GM12878 (cell line): ENCODE data around the gene PRDX1. TPM values are rescaled to one million over a fixed set of nuclear protein-coding genes. Genes with fewer than 3 reads are reported as not detected.

ENCODE experiments used
- ATAC-seq: fragments of 200-7000 bp; cut with Tn5 transposase; 3 replicates; pipeline ENCODE4 v1.9.1; 2020; ENCODE audit warnings: mild to moderate bottlenecking, moderate library complexity
- BruUV-seq: library from RNA; stranded (reverse); fragments of 400-500 nt; replicated peaks from 2 replicates; lab custom pipeline; 2021; lab: Mats Ljungman, UMichigan
- CTCF ChIA-PET: fragments of 300-600 bp; sonication (Branson Sonifier 250); formaldehyde crosslinking; extraction: SDS; loops from one replicate; lab custom pipeline; 2021; ENCODE audit warnings: inconsistent platforms; lab: Yijun Ruan, JAX
- POLR2A ChIA-PET: fragments of 350-600 bp; formaldehyde crosslinking; extraction: SDS; loops from one replicate; lab custom pipeline; 2021; ENCODE audit warnings: inconsistent platforms; lab: Charles Lee
- RAD21 ChIA-PET: fragments of 300-600 bp; sonication (Branson Sonifier 250); formaldehyde crosslinking; loops from one replicate; lab custom pipeline; 2023; ENCODE audit warnings: antibody characterized with exemption; ENCODE audit not compliant: unreplicated experiment; lab: Charles Lee
- SMC1A ChIA-PET: fragments of 300-600 bp; sonication (Branson Sonifier 250); formaldehyde crosslinking; loops from one replicate; lab custom pipeline; 2023; ENCODE audit not compliant: unreplicated experiment, uncharacterized antibody; lab: Charles Lee
- DNase-seq: peaks from one replicate; pipeline ENCODE4 v3.0.0-alpha.2; 2011; ENCODE audit warnings: low read depth, low spot score
- FAIRE-seq: peaks from 3 replicates; lab custom pipeline; 2011; peaks lifted over from hg19 to GRCh38; lab: Jason Lieb, UNC
- H2AFZ ChIP-seq: 2 replicates; pipeline ENCODE4 v1.6.0; 2011; ENCODE audit warnings: low read depth, low read length, control low read depth; ENCODE audit not compliant: control insufficient read depth
- H3K27ac ChIP-seq: 2 replicates; pipeline ENCODE4 v1.5.1; 2011; ENCODE audit warnings: control low read depth; ENCODE audit not compliant: control insufficient read depth, insufficient read depth
- H3K27me3 ChIP-seq, 2 experiments: replicated peaks in 1 of 2; 2 replicates each; pipeline versions ENCODE4 v1.6.0 to v1.6.1; 2011; ENCODE audit warnings: low read length in 1 of 2; ENCODE audit not compliant: control insufficient read depth in 2 of 2, insufficient read depth in 2 of 2
- H3K36me3 ChIP-seq, 2 experiments: 2 replicates each; pipeline ENCODE4 v1.5.1; 2011; ENCODE audit warnings: low read length in 1 of 2; ENCODE audit not compliant: control insufficient read depth in 2 of 2, insufficient read depth in 2 of 2
- H3K4me1 ChIP-seq: 2 replicates; pipeline ENCODE4 v1.6.1; 2011; ENCODE audit warnings: mild to moderate bottlenecking, low read length, moderate library complexity, mixed read lengths; ENCODE audit not compliant: control insufficient read depth, insufficient read depth
- H3K4me2 ChIP-seq: 2 replicates; pipeline ENCODE4 v1.6.0; 2011; ENCODE audit warnings: control low read depth; ENCODE audit not compliant: control insufficient read depth, insufficient read depth
- H3K4me3 ChIP-seq: fragments of 200-600 bp; sonication (generic); 2 replicates; pipeline ENCODE4 v1.5.1; 2016
- H3K79me2 ChIP-seq: 2 replicates; pipeline ENCODE4 v1.6.0; 2011; ENCODE audit warnings: low read length; ENCODE audit not compliant: control insufficient read depth, insufficient read depth
- H3K9ac ChIP-seq: 2 replicates; pipeline ENCODE4 v1.8.0; 2011; ENCODE audit warnings: low read length, control low read depth, mixed read lengths; ENCODE audit not compliant: control insufficient read depth, insufficient read depth
- H3K9me3 ChIP-seq: replicated peaks from 3 replicates; pipeline ENCODE4 v1.5.1; 2011; ENCODE audit warnings: mild to moderate bottlenecking, low read length; ENCODE audit not compliant: control insufficient read depth, insufficient read depth
- H4K20me1 ChIP-seq: 2 replicates; pipeline ENCODE4 v1.6.0; 2011; ENCODE audit not compliant: control insufficient read depth, insufficient read depth
- BACH1 ChIP-seq: fragments of 450-650 bp; IDR thresholded peaks from 2 replicates; pipeline ENCODE4 v1.6.1; 2017; ENCODE audit warnings: mild to moderate bottlenecking, borderline replicate concordance
- BCL11A ChIP-seq: IDR thresholded peaks from 2 replicates; pipeline ENCODE4 v1.6.1; 2011; ENCODE audit warnings: low read depth, low read length
- BHLHE40 ChIP-seq, 2 experiments: fragments of 450-650 bp in 1 of 2; IDR thresholded peaks; 2 replicates each; pipeline ENCODE4 v1.6.1; 2011 to 2017; ENCODE audit warnings: low read depth in 2 of 2, borderline replicate concordance in 1 of 2, improper control_type of control experiment in 1 of 2, low read length in 1 of 2, mild to moderate bottlenecking in 1 of 2
- CBX3 ChIP-seq: fragments of 200-600 bp; sonication (generic); IDR thresholded peaks from 2 replicates; pipeline ENCODE4 v1.6.1; 2016; ENCODE audit warnings: low read depth, borderline replicate concordance
- EP300 ChIP-seq, 2 experiments: fragments of 150-350 bp in 1 of 2; IDR thresholded peaks; 2 replicates each; pipeline ENCODE4 v1.6.1; 2011 to 2012; ENCODE audit warnings: low read depth in 2 of 2, low read length in 2 of 2, borderline replicate concordance in 1 of 2, improper control_type of control experiment in 1 of 2, inconsistent platforms in 1 of 2; ENCODE audit not compliant: control insufficient read depth in 1 of 2
- HDGF ChIP-seq: fragments of 450-650 bp; IDR thresholded peaks from 2 replicates; pipeline ENCODE4 v1.6.1; 2016; ENCODE audit warnings: antibody characterized with exemption
- JUND ChIP-seq: IDR thresholded peaks from 2 replicates; pipeline ENCODE4 v1.6.1; 2012; ENCODE audit warnings: low read depth, mild to moderate bottlenecking, low read length, improper control_type of control experiment, moderate library complexity
- KLF5 ChIP-seq: fragments of 450-650 bp; IDR thresholded peaks from 2 replicates; pipeline ENCODE4 v1.6.1; 2014; ENCODE audit warnings: mild to moderate bottlenecking; ENCODE audit not compliant: partially characterized antibody
- LARP7 ChIP-seq: fragments of 450-650 bp; IDR thresholded peaks from 2 replicates; pipeline ENCODE4 v1.6.1; 2017; ENCODE audit warnings: mild to moderate bottlenecking
- MEF2B ChIP-seq: fragments of 450-650 bp; IDR thresholded peaks from 2 replicates; pipeline ENCODE4 v1.6.1; 2018; ENCODE audit warnings: mild to moderate bottlenecking, moderate library complexity; ENCODE audit not compliant: partially characterized antibody, poor library complexity, severe bottlenecking
- NRF1 ChIP-seq: conservative IDR thresholded peaks from 2 replicates; pipeline ENCODE4 v1.6.1; 2011; ENCODE audit warnings: mild to moderate bottlenecking, low read depth, low read length, improper control_type of control experiment
- SIN3A ChIP-seq: IDR thresholded peaks from 2 replicates; pipeline ENCODE4 v1.6.1; 2012; ENCODE audit warnings: low read depth, low read length, improper control_type of control experiment
- SP1 ChIP-seq: IDR thresholded peaks from one replicate; pipeline ENCODE4 v1.6.1; 2011; ENCODE audit warnings: low read depth, low read length
- TBL1XR1 ChIP-seq: IDR thresholded peaks from 2 replicates; pipeline ENCODE4 v1.6.1; 2012; ENCODE audit warnings: low read depth, low read length, improper control_type of control experiment
- TCF12 ChIP-seq: IDR thresholded peaks from 2 replicates; pipeline ENCODE4 v1.6.1; 2011; ENCODE audit warnings: low read depth, mild to moderate bottlenecking, low read length
- WGBS: methylation state at CpG from one replicate; pipeline ENCODE4 v1.1.6; 2016; ENCODE audit warnings: low lambda C conversion rate; ENCODE audit not compliant: insufficient replicate concordance, insufficient coverage; ENCODE audit errors: missing lambda C conversion rate; 5-methylcytosine and 5-hydroxymethylcytosine counted together
- in situ Hi-C: fragments of 300-500 bp; cut with MboI; formaldehyde crosslinking; loops from 9 replicates; pipeline ENCODE4 v1.14.3; 2018; ENCODE audit warnings: mixed read lengths
- intact Hi-C: fragments of 100-400 bp; cut with micrococcal nuclease; formaldehyde crosslinking; loops from one replicate; pipeline ENCODE4 v1.14.2; 2022; ENCODE audit not compliant: unreplicated experiment
- polyA plus RNA-seq, 11 experiments: library from polyadenylated mRNA; depleted of rRNA in 4 of 11; unstranded in 6 of 11; stranded (reverse) in 5 of 11; fragments of >200 nt; fragmentation: Nextera tagmentation in 4 of 11; fragmentation: Illumina TruSeq in 1 of 11; extraction: Ambion mirVana in 4 of 11; extraction: Trizol in 1 of 11; gene quantifications; 1 replicate in 1 of 11; 2 replicates in 10 of 11; pipeline versions ENCODE4 v1.2.1 to v1.2.3, GENCODE V29; 2011 to 2016; ENCODE audit warnings: inconsistent platforms in 2 of 11, missing spikeins in 2 of 11, low read depth in 1 of 11
- total RNA-seq, 4 experiments: library from RNA; depleted of rRNA in 3 of 4; stranded (reverse); fragments of >200 nt in 3 of 4; fragmentation: Illumina TruSeq in 1 of 4; extraction: Trizol in 1 of 4; gene quantifications; 2 replicates each; pipeline versions ENCODE4 v1.2.1 to v1.2.3, GENCODE V29; 2013 to 2021
- TF ChIP-seq, protein P1 (sequence below): fragments of 450-650 bp; formaldehyde crosslinking; IDR thresholded peaks from 2 replicates; pipeline ENCODE4 v1.5.0; 2022; ENCODE audit warnings: mild to moderate bottlenecking, missing genetic modification characterization
- TF ChIP-seq, protein P2 (sequence below): fragments of 450-650 bp; IDR thresholded peaks from 2 replicates; pipeline ENCODE4 v1.6.1; 2016; ENCODE audit warnings: mild to moderate bottlenecking
- TF ChIP-seq, protein P3 (sequence below): IDR thresholded peaks from 2 replicates; pipeline ENCODE4 v1.6.1; 2011; ENCODE audit warnings: borderline replicate concordance, low read depth, mild to moderate bottlenecking, moderate library complexity, mixed read lengths, low read length; ENCODE audit not compliant: insufficient read depth; ENCODE audit errors: extremely low read length

The PRDX1 gene
- total and polyA plus RNA-seq, 10 of the 15 experiments (the other 5 are each of a cell fraction or from before 2014, with no cell fraction given), result 659 to 1,775 (median 811) TPM

DNA sequence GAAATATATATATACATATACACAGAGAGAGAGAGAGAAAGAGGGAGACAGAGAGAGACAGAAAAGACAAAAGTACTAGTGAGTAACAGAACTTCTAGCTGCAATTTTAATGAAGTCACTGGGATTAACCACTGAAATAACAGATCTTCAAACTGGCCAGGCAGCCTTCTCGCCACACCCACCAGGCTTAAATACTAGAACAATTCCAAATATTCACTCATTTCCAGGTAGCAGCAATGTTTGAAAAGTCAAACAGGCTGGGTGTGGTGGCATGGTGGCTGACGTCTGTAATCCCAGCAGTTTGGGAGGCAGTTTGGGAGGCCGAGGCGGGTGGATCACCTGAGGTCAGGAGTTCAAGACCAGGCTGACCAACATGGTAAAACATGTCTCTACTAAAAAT lies 5.2 kb downstream of the PRDX1 start:
- Histone ChIP-seq H3K4me2 (no peak overlapping the region), H3K9me3 (no peaks in the 10 kb centered on the region), H3K27ac (no peak overlapping the region), H2AFZ (no peak overlapping the region), H3K36me3 (peaks cover 11 to 32% of the 10 kb centered on the region in 2 experiments), H3K27me3 (no peaks in the 10 kb centered on the region), H3K4me1 (0 out of 2 replicates have a peak, but pooled peaks cover 6% of the 10 kb centered on the region), H3K79me2 (peaks cover 47% of the 10 kb centered on the region), H3K4me3 (no peak overlapping the region), H4K20me1 (no peaks in the 10 kb centered on the region), H3K9ac (no peak overlapping the region)
- ATAC-seq (no peak), FAIRE-seq (no peak), DNase-seq (no peak)
- BruUV-seq, result no TSS peak
- in situ Hi-C loops (no loop called here), intact Hi-C loops (loop anchor here (10.0 kb wide), 1 partner anchor 368 kb away; no protein-coding TSS in a partner anchor)
- SMC1A ChIA-PET, result interaction anchor here (0.8 to 6.5 kb wide), 7 partner anchors 16 to 64 kb away, joined by 3 to 80 read pairs (median 24); partner anchors contain the start of genes AKR1A1, CCDC163 and MMACHC
- POLR2A ChIA-PET, result interaction anchor here (0.7 to 9.5 kb wide), 7 partner anchors 15 to 193 kb away, joined by 3 to 105 read pairs (median 4); partner anchors contain the start of gene AKR1A1
- CTCF ChIA-PET, result interaction anchor here (0.7 to 5.6 kb wide), 9 partner anchors 10 to 234 kb away, joined by 3 to 89 read pairs (median 4); partner anchors contain the start of gene IPP
- RAD21 ChIA-PET, result interaction anchor here (0.6 to 4.6 kb wide), 5 partner anchors 9 to 52 kb away, joined by 3 to 37 read pairs (median 4); partner anchors contain the start of gene AKR1A1
- 77% methylated on average over 4 of the region's 4 CpGs for WGBS
- no peak for TF ChIP-seq BACH1
- TF ChIP-seq, protein P1, sequence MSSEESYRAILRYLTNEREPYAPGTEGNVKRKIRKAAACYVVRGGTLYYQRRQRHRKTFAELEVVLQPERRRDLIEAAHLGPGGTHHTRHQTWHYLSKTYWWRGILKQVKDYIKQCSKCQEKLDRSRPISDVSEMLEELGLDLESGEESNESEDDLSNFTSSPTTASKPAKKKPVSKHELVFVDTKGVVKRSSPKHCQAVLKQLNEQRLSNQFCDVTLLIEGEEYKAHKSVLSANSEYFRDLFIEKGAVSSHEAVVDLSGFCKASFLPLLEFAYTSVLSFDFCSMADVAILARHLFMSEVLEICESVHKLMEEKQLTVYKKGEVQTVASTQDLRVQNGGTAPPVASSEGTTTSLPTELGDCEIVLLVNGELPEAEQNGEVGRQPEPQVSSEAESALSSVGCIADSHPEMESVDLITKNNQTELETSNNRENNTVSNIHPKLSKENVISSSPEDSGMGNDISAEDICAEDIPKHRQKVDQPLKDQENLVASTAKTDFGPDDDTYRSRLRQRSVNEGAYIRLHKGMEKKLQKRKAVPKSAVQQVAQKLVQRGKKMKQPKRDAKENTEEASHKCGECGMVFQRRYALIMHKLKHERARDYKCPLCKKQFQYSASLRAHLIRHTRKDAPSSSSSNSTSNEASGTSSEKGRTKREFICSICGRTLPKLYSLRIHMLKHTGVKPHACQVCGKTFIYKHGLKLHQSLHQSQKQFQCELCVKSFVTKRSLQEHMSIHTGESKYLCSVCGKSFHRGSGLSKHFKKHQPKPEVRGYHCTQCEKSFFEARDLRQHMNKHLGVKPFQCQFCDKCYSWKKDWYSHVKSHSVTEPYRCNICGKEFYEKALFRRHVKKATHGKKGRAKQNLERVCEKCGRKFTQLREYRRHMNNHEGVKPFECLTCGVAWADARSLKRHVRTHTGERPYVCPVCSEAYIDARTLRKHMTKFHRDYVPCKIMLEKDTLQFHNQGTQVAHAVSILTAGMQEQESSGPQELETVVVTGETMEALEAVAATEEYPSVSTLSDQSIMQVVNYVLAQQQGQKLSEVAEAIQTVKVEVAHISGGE (CRISPR knock-in tag), result no peak
- no peak for TF ChIP-seq JUND
- no peak for TF ChIP-seq TCF12
- TF ChIP-seq, protein P2, sequence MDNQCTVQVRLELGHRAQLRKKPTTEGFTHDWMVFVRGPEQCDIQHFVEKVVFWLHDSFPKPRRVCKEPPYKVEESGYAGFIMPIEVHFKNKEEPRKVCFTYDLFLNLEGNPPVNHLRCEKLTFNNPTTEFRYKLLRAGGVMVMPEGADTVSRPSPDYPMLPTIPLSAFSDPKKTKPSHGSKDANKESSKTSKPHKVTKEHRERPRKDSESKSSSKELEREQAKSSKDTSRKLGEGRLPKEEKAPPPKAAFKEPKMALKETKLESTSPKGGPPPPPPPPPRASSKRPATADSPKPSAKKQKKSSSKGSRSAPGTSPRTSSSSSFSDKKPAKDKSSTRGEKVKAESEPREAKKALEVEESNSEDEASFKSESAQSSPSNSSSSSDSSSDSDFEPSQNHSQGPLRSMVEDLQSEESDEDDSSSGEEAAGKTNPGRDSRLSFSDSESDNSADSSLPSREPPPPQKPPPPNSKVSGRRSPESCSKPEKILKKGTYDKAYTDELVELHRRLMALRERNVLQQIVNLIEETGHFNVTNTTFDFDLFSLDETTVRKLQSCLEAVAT, result no peak
- no peak for TF ChIP-seq NRF1
- TF ChIP-seq LARP7, result no peak
- no peak for TF ChIP-seq BCL11A
- TF ChIP-seq HDGF, result no peak
- TF ChIP-seq TBL1XR1, result no peak
- TF ChIP-seq SIN3A, result no peak
- no peak for TF ChIP-seq EP300 (IDR thresholded peaks at IDR 0.05; ENCODE audit: borderline replicate concordance in 1 of 2, control insufficient read depth in 1 of 2, low read depth in 2 of 2, low read length in 2 of 2)
- no peak for TF ChIP-seq CBX3
- TF ChIP-seq, protein P3, sequence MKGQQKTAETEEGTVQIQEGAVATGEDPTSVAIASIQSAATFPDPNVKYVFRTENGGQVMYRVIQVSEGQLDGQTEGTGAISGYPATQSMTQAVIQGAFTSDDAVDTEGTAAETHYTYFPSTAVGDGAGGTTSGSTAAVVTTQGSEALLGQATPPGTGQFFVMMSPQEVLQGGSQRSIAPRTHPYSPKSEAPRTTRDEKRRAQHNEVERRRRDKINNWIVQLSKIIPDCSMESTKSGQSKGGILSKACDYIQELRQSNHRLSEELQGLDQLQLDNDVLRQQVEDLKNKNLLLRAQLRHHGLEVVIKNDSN, result no peak
- TF ChIP-seq MEF2B, result no peak
- TF ChIP-seq SP1, result no peak
- no peak for TF ChIP-seq BHLHE40 (IDR thresholded peaks at IDR 0.05; ENCODE audit: borderline replicate concordance in 1 of 2, low read depth in 2 of 2, low read length in 1 of 2)
- TF ChIP-seq KLF5, result no peak
